HL-60 (cell line): Measurements from ENCODE around the gene TROAP.

Experiments used
- DNase-seq, 2 experiments: peaks; one replicate each; pipeline ENCODE4 v3.0.0-alpha.2; 2010 to 2020; ENCODE audit warnings: low read depth in 1 of 2, low spot score in 1 of 2
- H3K27ac ChIP-seq: fragments of 250-450 bp; sonication (Bioruptor Pico); replicated peaks from 2 replicates; pipeline ENCODE4 v1.5.1; 2020; ENCODE audit warnings: mild to moderate bottlenecking, moderate library complexity
- H3K27me3 ChIP-seq: fragments of 250-450 bp; sonication (Bioruptor Pico); 2 replicates; pipeline ENCODE4 v1.5.1; 2021; ENCODE audit warnings: mild to moderate bottlenecking, moderate library complexity; ENCODE audit not compliant: insufficient read depth, poor library complexity, severe bottlenecking
- H3K4me3 ChIP-seq: replicated peaks from 2 replicates; pipeline ENCODE4 v1.5.1; 2011; ENCODE audit warnings: mild to moderate bottlenecking, control low read depth, low read length; ENCODE audit not compliant: insufficient read depth
- GABPA ChIP-seq: IDR thresholded peaks from 2 replicates; pipeline ENCODE4 v1.6.1; 2012; ENCODE audit warnings: low read depth
- POLR2AphosphoS5 ChIP-seq: IDR thresholded peaks from 2 replicates; pipeline ENCODE4 v1.6.1; 2012; ENCODE audit warnings: low read depth
- REST ChIP-seq: IDR thresholded peaks from 2 replicates; pipeline ENCODE4 v1.6.1; 2012; ENCODE audit warnings: low read depth; ENCODE audit not compliant: insufficient replicate concordance
- SPI1 ChIP-seq: IDR thresholded peaks from 2 replicates; pipeline ENCODE4 v1.6.1; 2012; ENCODE audit warnings: low read depth, mild to moderate bottlenecking, borderline replicate concordance
- TF ChIP-seq, protein P1 (sequence below): IDR thresholded peaks from one replicate; pipeline ENCODE4 v1.5.1; 2011; ENCODE audit warnings: low read length, control low read depth, inconsistent platforms; ENCODE audit not compliant: insufficient read depth

Gene TROAP

DNA sequence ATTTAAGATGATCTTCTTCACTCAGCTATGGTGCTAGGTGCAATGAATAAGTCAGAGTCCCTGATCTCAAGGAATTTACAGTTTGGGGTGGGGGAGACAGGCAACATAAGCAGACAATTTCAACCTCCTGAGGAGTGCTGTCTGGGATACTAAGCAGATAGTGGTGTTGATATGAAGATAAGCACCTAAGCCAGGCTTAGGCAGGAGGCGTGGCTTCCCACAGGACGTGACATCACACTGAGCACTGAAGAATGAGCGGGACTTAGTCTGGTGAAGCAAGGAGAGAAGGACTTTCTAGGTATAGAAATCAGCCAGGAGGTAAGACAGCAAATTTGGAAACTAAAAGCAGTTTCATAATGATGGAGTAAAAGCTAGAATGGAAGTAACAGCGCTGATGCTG is 21.3 kb upstream of the TROAP start:
- TF ChIP-seq GABPA: no peak
- no peak for TF ChIP-seq REST
- TF ChIP-seq POLR2AphosphoS5: no peak
- TF ChIP-seq, protein P1, sequence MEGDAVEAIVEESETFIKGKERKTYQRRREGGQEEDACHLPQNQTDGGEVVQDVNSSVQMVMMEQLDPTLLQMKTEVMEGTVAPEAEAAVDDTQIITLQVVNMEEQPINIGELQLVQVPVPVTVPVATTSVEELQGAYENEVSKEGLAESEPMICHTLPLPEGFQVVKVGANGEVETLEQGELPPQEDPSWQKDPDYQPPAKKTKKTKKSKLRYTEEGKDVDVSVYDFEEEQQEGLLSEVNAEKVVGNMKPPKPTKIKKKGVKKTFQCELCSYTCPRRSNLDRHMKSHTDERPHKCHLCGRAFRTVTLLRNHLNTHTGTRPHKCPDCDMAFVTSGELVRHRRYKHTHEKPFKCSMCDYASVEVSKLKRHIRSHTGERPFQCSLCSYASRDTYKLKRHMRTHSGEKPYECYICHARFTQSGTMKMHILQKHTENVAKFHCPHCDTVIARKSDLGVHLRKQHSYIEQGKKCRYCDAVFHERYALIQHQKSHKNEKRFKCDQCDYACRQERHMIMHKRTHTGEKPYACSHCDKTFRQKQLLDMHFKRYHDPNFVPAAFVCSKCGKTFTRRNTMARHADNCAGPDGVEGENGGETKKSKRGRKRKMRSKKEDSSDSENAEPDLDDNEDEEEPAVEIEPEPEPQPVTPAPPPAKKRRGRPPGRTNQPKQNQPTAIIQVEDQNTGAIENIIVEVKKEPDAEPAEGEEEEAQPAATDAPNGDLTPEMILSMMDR: no peak
- TF ChIP-seq SPI1: no peak
- DNase-seq: no peak
- Histone ChIP-seq H3K4me3 (no peak overlapping the region), H3K27me3 (peaks cover 12% of the 10 kb centered on the region), H3K27ac (no peak overlapping the region)

GRCh38 chr12:49304161-49304560 is 18.9 kb upstream of the TROAP start:
- DNase-seq: no peak
- no peak for TF ChIP-seq REST
- TF ChIP-seq, protein P1: no peak
- no peak for TF ChIP-seq SPI1
- TF ChIP-seq GABPA: no peak
- no peak for TF ChIP-seq POLR2AphosphoS5
- no peak overlapping the region for H3K4me3 ChIP-seq

DNA sequence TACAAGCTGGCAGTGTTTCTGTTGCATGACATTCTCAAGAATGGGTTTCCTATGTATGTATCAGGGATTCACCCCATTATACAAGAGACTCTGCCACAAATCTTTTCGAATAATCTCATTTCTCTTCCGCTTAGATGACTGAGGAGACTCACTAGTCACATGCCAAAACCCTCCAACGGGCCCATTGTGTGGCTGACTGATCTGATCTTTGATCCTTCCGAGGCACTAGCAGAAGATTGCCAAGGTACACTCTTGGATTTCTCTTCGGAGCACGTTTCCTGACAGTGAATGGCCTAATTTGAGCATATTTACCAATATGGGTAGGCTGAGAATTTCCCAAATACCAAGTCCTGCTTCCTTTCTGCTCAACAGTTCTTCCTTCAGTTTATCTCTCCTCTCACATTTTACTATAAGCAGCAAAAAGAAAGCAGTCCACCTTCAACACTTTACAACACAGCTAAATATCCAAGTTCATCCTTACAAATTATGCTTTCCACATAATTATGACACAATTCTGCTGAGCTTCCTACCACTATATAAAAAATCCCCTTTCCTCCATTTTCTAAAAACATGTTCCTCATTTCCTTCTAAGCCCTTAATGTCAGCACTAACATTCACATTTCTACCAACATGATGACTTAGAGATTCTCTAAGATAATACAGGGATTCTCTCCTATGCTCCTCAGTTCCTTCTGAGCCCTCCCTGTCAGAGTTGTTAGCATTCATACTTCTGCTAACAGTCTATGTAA is 17.1 kb upstream of the TROAP start:
- H3K27ac ChIP-seq: no peak overlapping the region
- TF ChIP-seq SPI1 (no peak), GABPA (no peak), REST (no peak), POLR2AphosphoS5 (no peak)
- TF ChIP-seq, protein P1: no peak
- DNase-seq: no peak
- H3K4me3 ChIP-seq: no peak overlapping the region
- no peaks in the 10 kb centered on the region for H3K27me3 ChIP-seq

More at GRCh38 chr12:49304161-49304560, 18.9 kb upstream of the TROAP start:
- no peak overlapping the region for H3K27ac ChIP-seq
- H3K27me3 ChIP-seq: no peaks in the 10 kb centered on the region
